ENCODE results near the gene SLIT3.

DNA sequence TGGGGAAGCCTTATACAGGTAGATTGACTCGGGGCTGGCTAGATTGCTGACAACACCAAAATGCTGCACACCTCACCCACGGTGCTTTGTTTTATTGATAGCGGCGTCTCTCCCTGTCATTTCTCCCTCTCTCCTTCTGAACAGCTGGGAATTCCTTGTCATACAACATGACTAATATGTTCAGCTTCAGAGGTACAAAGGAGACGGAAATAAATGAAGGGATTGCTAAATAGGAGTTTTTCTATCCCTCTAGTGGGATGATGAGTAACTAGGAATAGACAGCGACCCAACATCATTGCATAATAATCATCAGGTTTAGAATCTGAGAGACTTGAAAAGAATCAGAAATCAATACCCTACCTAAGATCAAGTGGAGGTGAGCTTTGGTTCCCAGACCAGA, 384.1 kb downstream of the SLIT3 start:
- TF ChIP-seq POLR2AphosphoS5 (IDR thresholded peaks at IDR 0.05) (peak in 1 of 3 donors; percentile 21), EP300 (IDR thresholded peaks at IDR 0.05) (no peak), POLR2A (IDR thresholded peaks at IDR 0.05) (no peak)
- TF ChIP-seq, protein P1, sequence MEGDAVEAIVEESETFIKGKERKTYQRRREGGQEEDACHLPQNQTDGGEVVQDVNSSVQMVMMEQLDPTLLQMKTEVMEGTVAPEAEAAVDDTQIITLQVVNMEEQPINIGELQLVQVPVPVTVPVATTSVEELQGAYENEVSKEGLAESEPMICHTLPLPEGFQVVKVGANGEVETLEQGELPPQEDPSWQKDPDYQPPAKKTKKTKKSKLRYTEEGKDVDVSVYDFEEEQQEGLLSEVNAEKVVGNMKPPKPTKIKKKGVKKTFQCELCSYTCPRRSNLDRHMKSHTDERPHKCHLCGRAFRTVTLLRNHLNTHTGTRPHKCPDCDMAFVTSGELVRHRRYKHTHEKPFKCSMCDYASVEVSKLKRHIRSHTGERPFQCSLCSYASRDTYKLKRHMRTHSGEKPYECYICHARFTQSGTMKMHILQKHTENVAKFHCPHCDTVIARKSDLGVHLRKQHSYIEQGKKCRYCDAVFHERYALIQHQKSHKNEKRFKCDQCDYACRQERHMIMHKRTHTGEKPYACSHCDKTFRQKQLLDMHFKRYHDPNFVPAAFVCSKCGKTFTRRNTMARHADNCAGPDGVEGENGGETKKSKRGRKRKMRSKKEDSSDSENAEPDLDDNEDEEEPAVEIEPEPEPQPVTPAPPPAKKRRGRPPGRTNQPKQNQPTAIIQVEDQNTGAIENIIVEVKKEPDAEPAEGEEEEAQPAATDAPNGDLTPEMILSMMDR (IDR thresholded peaks at IDR 0.05) = no peak

Measured in stomach (tissue), 4 donors.